NT2/D1 (cell line): ENCODE data around the gene AP5Z1.

ENCODE experiments used
- SUZ12 ChIP-seq: IDR thresholded peaks from 2 replicates; pipeline ENCODE4 v1.6.1; 2011; ENCODE audit not compliant: insufficient read length, insufficient read depth; ENCODE audit errors: extremely low read depth
- YY1 ChIP-seq: IDR thresholded peaks from 2 replicates; pipeline ENCODE4 v1.6.1; 2011; ENCODE audit not compliant: insufficient read length, insufficient read depth

- TF ChIP-seq YY1 (no peak), SUZ12 (no peak)
Observed at GRCh38 chr7:4742051-4742573, 33.3 kb upstream of the AP5Z1 start.
